ENCODE measurements around the gene SPINT1.

The SPINT1 gene

DNA sequence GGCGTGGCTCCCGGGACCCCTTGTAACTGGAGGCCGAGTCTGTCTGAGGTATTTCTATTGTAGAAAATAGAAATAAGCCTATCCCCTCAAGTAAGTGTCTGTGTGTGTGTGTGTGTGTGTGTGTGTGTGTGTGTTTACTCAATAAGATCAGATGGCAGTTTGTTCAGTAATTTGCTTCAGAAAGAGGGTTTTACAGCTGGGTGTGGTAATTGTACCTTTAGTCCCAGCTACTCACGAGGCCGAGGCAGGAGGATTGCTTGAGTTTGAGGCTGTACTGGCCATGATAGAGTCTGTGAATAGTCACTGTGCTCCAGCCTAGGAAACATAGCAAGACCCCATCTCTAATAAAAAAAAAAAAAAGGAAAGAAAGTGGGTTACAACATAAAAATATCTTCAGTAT lies 8.7 kb downstream of the SPINT1 start:
- no peaks in the 10 kb centered on the region for H4K20me1 ChIP-seq (ENCODE audit: insufficient read depth, low read length)
- no peak for DNase-seq
- peaks cover 7% of the 10 kb centered on the region for H3K4me1 ChIP-seq (ENCODE audit: insufficient read depth, low read length)
- H3K4me2 ChIP-seq (ENCODE audit: insufficient read depth, low read length) = no peak overlapping the region
- TF ChIP-seq EZH2 (IDR thresholded peaks at IDR 0.05; ENCODE audit: borderline replicate concordance, low read depth, low read length, severe bottlenecking) = no peak
- H3K27me3 ChIP-seq (ENCODE audit: insufficient read depth, low read length, poor library complexity) = no peaks in the 10 kb centered on the region
- no peak overlapping the region for H2AFZ ChIP-seq (ENCODE audit: low read depth, low read length)
- no peak for ATAC-seq (ENCODE audit: insufficient read depth, low read depth)
- H3K36me3 ChIP-seq (ENCODE audit: insufficient read depth, low read length) = no peaks in the 10 kb centered on the region
- no peak overlapping the region for H3K4me3 ChIP-seq (ENCODE audit: low read depth in 1 of 2, low read length in 2 of 2)
- no peaks in the 10 kb centered on the region for H3K9me3 ChIP-seq (ENCODE audit: insufficient read depth, low read length, severe bottlenecking)
- no peak overlapping the region for H3K9ac ChIP-seq (ENCODE audit: low read depth, low read length)
- no peaks in the 10 kb centered on the region for H3K79me2 ChIP-seq (ENCODE audit: insufficient read depth, low read length)
- no peak overlapping the region for H3K27ac ChIP-seq (ENCODE audit: low read length)

DNA sequence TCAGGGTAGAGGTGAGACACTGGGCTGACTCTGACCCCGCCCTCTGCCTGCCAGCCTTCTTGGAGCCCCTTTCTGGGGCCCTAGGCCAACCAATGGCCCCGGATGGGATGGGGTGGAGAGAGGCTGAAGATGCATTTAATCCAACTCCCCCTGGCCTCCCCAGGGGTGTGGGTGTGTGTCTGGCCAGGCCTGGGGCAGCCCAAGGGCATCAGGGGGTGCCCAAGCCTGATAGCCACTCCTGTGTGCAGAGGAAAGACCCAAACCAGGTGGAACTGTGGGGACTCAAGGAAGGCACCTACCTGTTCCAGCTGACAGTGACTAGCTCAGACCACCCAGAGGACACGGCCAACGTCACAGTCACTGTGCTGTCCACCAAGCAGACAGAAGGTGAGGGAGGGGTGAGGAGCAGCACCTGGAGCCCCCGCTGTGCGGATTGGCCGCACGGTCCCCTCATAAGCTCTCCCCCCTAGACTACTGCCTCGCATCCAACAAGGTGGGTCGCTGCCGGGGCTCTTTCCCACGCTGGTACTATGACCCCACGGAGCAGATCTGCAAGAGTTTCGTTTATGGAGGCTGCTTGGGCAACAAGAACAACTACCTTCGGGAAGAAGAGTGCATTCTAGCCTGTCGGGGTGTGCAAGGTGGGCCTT lies 9.5 kb downstream of the SPINT1 start:
- Histone ChIP-seq H3K4me1 (ENCODE audit: insufficient read depth, low read length) (peaks cover 9% of the 10 kb centered on the region), H3K36me3 (ENCODE audit: insufficient read depth, low read length) (no peaks in the 10 kb centered on the region)

DNA sequence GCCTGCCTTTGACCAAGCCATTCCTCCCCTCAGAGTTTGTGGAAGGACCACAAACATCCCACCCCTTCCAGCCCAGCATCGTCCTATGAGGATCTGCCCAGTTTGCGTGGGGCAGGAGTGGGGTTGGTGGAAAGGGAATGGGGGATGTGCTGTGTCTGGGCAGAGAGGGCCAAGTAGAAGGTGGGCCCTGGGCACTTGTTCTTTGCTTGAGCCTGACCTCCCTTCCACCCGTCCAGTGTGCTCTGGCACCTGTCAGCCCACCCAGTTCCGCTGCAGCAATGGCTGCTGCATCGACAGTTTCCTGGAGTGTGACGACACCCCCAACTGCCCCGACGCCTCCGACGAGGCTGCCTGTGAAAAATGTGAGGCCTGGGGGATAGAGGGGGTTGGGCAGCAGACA lies 10.3 kb downstream of the SPINT1 start:
- no peaks in the 10 kb centered on the region for H4K20me1 ChIP-seq (ENCODE audit: insufficient read depth, low read length)
- H2AFZ ChIP-seq (ENCODE audit: low read depth, low read length) = no peak overlapping the region
- ATAC-seq (ENCODE audit: insufficient read depth, low read depth) (no peak), DNase-seq (no peak)
- no peaks in the 10 kb centered on the region for H3K79me2 ChIP-seq (ENCODE audit: insufficient read depth, low read length)
- H3K4me1 ChIP-seq (ENCODE audit: insufficient read depth, low read length) = peaks cover 9% of the 10 kb centered on the region
- H3K4me2 ChIP-seq (ENCODE audit: insufficient read depth, low read length) = no peak overlapping the region
- H3K27ac ChIP-seq (ENCODE audit: low read length) = no peak overlapping the region
- no peaks in the 10 kb centered on the region for H3K9me3 ChIP-seq (ENCODE audit: insufficient read depth, low read length, severe bottlenecking)
- TF ChIP-seq, protein P1, sequence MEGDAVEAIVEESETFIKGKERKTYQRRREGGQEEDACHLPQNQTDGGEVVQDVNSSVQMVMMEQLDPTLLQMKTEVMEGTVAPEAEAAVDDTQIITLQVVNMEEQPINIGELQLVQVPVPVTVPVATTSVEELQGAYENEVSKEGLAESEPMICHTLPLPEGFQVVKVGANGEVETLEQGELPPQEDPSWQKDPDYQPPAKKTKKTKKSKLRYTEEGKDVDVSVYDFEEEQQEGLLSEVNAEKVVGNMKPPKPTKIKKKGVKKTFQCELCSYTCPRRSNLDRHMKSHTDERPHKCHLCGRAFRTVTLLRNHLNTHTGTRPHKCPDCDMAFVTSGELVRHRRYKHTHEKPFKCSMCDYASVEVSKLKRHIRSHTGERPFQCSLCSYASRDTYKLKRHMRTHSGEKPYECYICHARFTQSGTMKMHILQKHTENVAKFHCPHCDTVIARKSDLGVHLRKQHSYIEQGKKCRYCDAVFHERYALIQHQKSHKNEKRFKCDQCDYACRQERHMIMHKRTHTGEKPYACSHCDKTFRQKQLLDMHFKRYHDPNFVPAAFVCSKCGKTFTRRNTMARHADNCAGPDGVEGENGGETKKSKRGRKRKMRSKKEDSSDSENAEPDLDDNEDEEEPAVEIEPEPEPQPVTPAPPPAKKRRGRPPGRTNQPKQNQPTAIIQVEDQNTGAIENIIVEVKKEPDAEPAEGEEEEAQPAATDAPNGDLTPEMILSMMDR (IDR thresholded peaks at IDR 0.05; ENCODE audit: borderline replicate concordance, extremely low read depth, low read length, poor library complexity, severe bottlenecking) = no peak
- TF ChIP-seq EZH2 (IDR thresholded peaks at IDR 0.05; ENCODE audit: borderline replicate concordance, low read depth, low read length, severe bottlenecking) = no peak
- H3K27me3 ChIP-seq (ENCODE audit: insufficient read depth, low read length, poor library complexity) = no peaks in the 10 kb centered on the region
- H3K4me3 ChIP-seq (ENCODE audit: low read depth in 1 of 2, low read length in 2 of 2) = no peak overlapping the region
- H3K9ac ChIP-seq (ENCODE audit: low read depth, low read length) = no peak overlapping the region
- no peaks in the 10 kb centered on the region for H3K36me3 ChIP-seq (ENCODE audit: insufficient read depth, low read length)

More for the DNA sequence above, 9.5 kb downstream of the SPINT1 start:
- no peaks in the 10 kb centered on the region for H4K20me1 ChIP-seq (ENCODE audit: insufficient read depth, low read length)
- H2AFZ ChIP-seq (ENCODE audit: low read depth, low read length) = no peak overlapping the region
- H3K27me3 ChIP-seq (ENCODE audit: insufficient read depth, low read length, poor library complexity) = no peaks in the 10 kb centered on the region
- H3K9ac ChIP-seq (ENCODE audit: low read depth, low read length) = no peak overlapping the region
- no peak overlapping the region for H3K4me2 ChIP-seq (ENCODE audit: insufficient read depth, low read length)
- no peak overlapping the region for H3K4me3 ChIP-seq (ENCODE audit: low read depth in 1 of 2, low read length in 2 of 2)
- no peak for ATAC-seq (ENCODE audit: insufficient read depth, low read depth)
- H3K9me3 ChIP-seq (ENCODE audit: insufficient read depth, low read length, severe bottlenecking) = no peaks in the 10 kb centered on the region
- H3K27ac ChIP-seq (ENCODE audit: low read length) = no peak overlapping the region
- H3K79me2 ChIP-seq (ENCODE audit: insufficient read depth, low read length) = no peaks in the 10 kb centered on the region
- no peak for DNase-seq
- TF ChIP-seq EZH2 (IDR thresholded peaks at IDR 0.05; ENCODE audit: borderline replicate concordance, low read depth, low read length, severe bottlenecking) = no peak
- TF ChIP-seq, protein P1 (IDR thresholded peaks at IDR 0.05; ENCODE audit: borderline replicate concordance, extremely low read depth, low read length, poor library complexity, severe bottlenecking) = no peak

DNA sequence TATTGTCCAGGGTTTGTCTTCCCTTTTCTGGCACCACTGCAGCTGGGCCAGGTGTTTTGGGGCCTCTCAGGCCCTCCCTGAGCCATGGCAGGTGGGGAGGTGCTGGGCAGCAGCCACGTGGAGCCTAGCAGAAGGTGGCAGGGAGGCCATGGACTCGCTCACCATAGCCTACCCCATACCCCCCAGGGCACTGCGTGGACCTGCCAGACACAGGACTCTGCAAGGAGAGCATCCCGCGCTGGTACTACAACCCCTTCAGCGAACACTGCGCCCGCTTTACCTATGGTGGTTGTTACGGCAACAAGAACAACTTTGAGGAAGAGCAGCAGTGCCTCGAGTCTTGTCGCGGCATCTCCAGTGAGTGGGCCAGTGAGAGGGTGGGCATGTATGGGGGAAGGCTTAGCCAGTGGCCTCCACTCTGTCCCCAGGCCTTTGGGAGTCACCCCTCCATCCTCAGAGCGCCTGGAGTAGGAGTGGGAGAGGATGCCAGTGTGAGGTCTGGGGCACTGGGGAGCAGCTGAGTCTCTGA lies 11.9 kb downstream of the SPINT1 start:
- no peak for TF ChIP-seq EZH2 (IDR thresholded peaks at IDR 0.05; ENCODE audit: borderline replicate concordance, low read depth, low read length, severe bottlenecking)
- TF ChIP-seq, protein P1 (IDR thresholded peaks at IDR 0.05; ENCODE audit: borderline replicate concordance, extremely low read depth, low read length, poor library complexity, severe bottlenecking) = no peak

More for the DNA sequence above, 11.9 kb downstream of the SPINT1 start:
- no peak overlapping the region for H2AFZ ChIP-seq (ENCODE audit: low read depth, low read length)
- H4K20me1 ChIP-seq (ENCODE audit: insufficient read depth, low read length) = no peaks in the 10 kb centered on the region
- no peaks in the 10 kb centered on the region for H3K36me3 ChIP-seq (ENCODE audit: insufficient read depth, low read length)
- H3K27ac ChIP-seq (ENCODE audit: low read length) = no peak overlapping the region
- H3K27me3 ChIP-seq (ENCODE audit: insufficient read depth, low read length, poor library complexity) = no peaks in the 10 kb centered on the region
- H3K9me3 ChIP-seq (ENCODE audit: insufficient read depth, low read length, severe bottlenecking) = no peaks in the 10 kb centered on the region
- no peaks in the 10 kb centered on the region for H3K79me2 ChIP-seq (ENCODE audit: insufficient read depth, low read length)
- no peak overlapping the region for H3K9ac ChIP-seq (ENCODE audit: low read depth, low read length)
- no peak overlapping the region for H3K4me2 ChIP-seq (ENCODE audit: insufficient read depth, low read length)
- DNase-seq (no peak), ATAC-seq (ENCODE audit: insufficient read depth, low read depth) (no peak)
- H3K4me3 ChIP-seq (ENCODE audit: low read depth in 1 of 2, low read length in 2 of 2) = no peak overlapping the region
- peaks cover 9% of the 10 kb centered on the region for H3K4me1 ChIP-seq (ENCODE audit: insufficient read depth, low read length)

Measured in DND-41 (cell line).